GM13976 (cell line): Measurements from ENCODE around the gene PIAS2.

Source experiments
- DNase-seq: peaks from one replicate; pipeline ENCODE4 v3.0.0; 2012; ENCODE audit warnings: low spot score
- CTCF ChIP-seq: IDR thresholded peaks from 2 replicates; pipeline ENCODE4 v1.5.1; 2012; ENCODE audit warnings: borderline replicate concordance, mild to moderate bottlenecking; ENCODE audit not compliant: insufficient read depth; ENCODE audit errors: extremely low read depth, missing control alignments, control extremely low read depth
- in situ Hi-C: fragments of 300-500 bp; cut with MboI; formaldehyde crosslinking; loops from one replicate; pipeline ENCODE4 v1.12.0; 2022; ENCODE audit warnings: low sequenced_read_pairs, mixed read lengths, inconsistent platforms; ENCODE audit not compliant: unreplicated experiment

PIAS2 gene

GRCh38 chr18:46917803-46918600, 695 bp upstream of the PIAS2 start:
- peak; percentile 58 for DNase-seq
- TF ChIP-seq CTCF, result no peak
- in situ Hi-C loops, result no loop called here

- peak; percentile 65 for DNase-seq
- in situ Hi-C loops, result no loop called here
- no peak for TF ChIP-seq CTCF
These were observed 678 bp downstream of the PIAS2 start for GRCh38 chr18:46916551-46917107.

GRCh38 chr18:46915800-46916550, 1.3 kb downstream of the PIAS2 start:
- in situ Hi-C loops, result no loop called here
- no peak for TF ChIP-seq CTCF
- no peak for DNase-seq

GRCh38 chr18:46910856-46911255, 6.5 kb downstream of the PIAS2 start:
- DNase-seq, result no peak
- TF ChIP-seq CTCF, result no peak
- in situ Hi-C loops, result no loop called here

- no peak for DNase-seq
- no peak for TF ChIP-seq CTCF
- in situ Hi-C loops, result no loop called here
These were observed 7.8 kb downstream of the PIAS2 start for GRCh38 chr18:46909497-46909896.

GRCh38 chr18:46903406-46903805, 13.9 kb downstream of the PIAS2 start:
- TF ChIP-seq CTCF, result no peak
- no peak for DNase-seq
- in situ Hi-C loops, result no loop called here
